HFFc6 (cell line): Measurements from ENCODE around the gene PRUNE2. TPM values are rescaled to one million over a fixed set of nuclear protein-coding genes. Genes with fewer than 3 reads are reported as not detected.

ENCODE experiments used
- DNase-seq: peaks from one replicate; pipeline ENCODE4 v3.0.0-alpha.2; 2018
- H3K27ac Mint-ChIP-seq: 2 replicates; pipeline ENCODE4 v1.8.0; 2020; ENCODE audit warnings: mild to moderate bottlenecking, mixed read lengths
- H3K27me3 Mint-ChIP-seq: 2 replicates; pipeline ENCODE4 v1.8.0; 2021; ENCODE audit warnings: mild to moderate bottlenecking, moderate library complexity, mixed read lengths; ENCODE audit not compliant: insufficient read depth
- H3K36me3 Mint-ChIP-seq: 2 replicates; pipeline ENCODE4 v1.8.0; 2021; ENCODE audit warnings: low read depth, mixed read lengths
- H3K4me1 Mint-ChIP-seq: 2 replicates; pipeline ENCODE4 v1.8.0; 2020; ENCODE audit warnings: low read depth, mixed read lengths
- H3K4me3 Mint-ChIP-seq: 2 replicates; pipeline ENCODE4 v1.8.0; 2020; ENCODE audit warnings: mild to moderate bottlenecking, moderate library complexity, mixed read lengths
- H3K9me3 Mint-ChIP-seq: 2 replicates; pipeline ENCODE4 v1.8.0; 2020; ENCODE audit warnings: mild to moderate bottlenecking, mixed read lengths
- total RNA-seq, 6 experiments: library from RNA; stranded (reverse); fragmentation: NEBNext Ultra II Directional; extraction: Animal tissue kit (Norgen Biotek cat#: 25700); gene quantifications; 2 replicates in 1 of 6; 3 replicates in 5 of 6; pipeline ENCODE4 v1.2.3, GENCODE V29; 2021
- TF ChIP-seq, protein P1 (sequence below): fragments of 200-600 bp; sonication (generic); IDR thresholded peaks from 2 replicates; pipeline ENCODE4 v1.5.0; 2021; ENCODE audit warnings: antibody characterized with exemption, mild to moderate bottlenecking

Gene PRUNE2
- total RNA-seq, 6 experiments from 2014 or later = 0.02 to 0.29 (median 0.16) TPM; not detected in 2

DNA sequence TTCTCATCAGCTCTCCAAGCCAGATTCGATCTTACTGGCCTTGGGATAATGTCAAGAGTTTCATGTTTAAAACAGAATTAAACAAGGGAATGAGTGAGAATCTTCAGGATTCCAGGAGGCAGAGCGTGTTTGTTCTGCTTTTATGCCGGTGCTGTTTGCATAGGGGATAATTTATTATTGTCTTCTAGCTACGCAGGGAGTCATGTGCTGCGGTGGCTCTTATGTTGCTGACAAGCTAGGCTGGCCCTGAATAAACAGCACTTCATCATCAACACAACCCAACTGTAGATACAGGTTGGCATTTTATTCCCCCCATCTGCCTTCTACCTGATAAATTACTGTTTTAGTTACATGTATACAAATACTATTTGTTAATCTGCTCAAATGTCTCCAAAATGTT, 188.7 kb downstream of the PRUNE2 start:
- H3K36me3 Mint-ChIP-seq = no peaks in the 10 kb centered on the region
- H3K4me1 Mint-ChIP-seq = peaks cover 5% of the 10 kb centered on the region; the same call in 1 of the 2 replicates
- H3K27me3 Mint-ChIP-seq = peaks cover 19% of the 10 kb centered on the region
- TF ChIP-seq, protein P1, sequence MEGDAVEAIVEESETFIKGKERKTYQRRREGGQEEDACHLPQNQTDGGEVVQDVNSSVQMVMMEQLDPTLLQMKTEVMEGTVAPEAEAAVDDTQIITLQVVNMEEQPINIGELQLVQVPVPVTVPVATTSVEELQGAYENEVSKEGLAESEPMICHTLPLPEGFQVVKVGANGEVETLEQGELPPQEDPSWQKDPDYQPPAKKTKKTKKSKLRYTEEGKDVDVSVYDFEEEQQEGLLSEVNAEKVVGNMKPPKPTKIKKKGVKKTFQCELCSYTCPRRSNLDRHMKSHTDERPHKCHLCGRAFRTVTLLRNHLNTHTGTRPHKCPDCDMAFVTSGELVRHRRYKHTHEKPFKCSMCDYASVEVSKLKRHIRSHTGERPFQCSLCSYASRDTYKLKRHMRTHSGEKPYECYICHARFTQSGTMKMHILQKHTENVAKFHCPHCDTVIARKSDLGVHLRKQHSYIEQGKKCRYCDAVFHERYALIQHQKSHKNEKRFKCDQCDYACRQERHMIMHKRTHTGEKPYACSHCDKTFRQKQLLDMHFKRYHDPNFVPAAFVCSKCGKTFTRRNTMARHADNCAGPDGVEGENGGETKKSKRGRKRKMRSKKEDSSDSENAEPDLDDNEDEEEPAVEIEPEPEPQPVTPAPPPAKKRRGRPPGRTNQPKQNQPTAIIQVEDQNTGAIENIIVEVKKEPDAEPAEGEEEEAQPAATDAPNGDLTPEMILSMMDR = no peak
- DNase-seq = no peak
- no peak overlapping the region for H3K4me3 Mint-ChIP-seq
- no peaks in the 10 kb centered on the region for H3K9me3 Mint-ChIP-seq
- H3K27ac Mint-ChIP-seq = no peak overlapping the region

GRCh38 chr9:76716085-76716672, 189.7 kb downstream of the PRUNE2 start:
- Mint-ChIP-seq H3K4me1 (peaks cover 5% of the 10 kb centered on the region; the same call in 1 of the 2 replicates), H3K27me3 (peaks cover 20% of the 10 kb centered on the region), H3K9me3 (no peaks in the 10 kb centered on the region), H3K36me3 (no peaks in the 10 kb centered on the region), H3K27ac (no peak overlapping the region), H3K4me3 (no peak overlapping the region)
- TF ChIP-seq, protein P1 = no peak
- DNase-seq = no peak

DNA sequence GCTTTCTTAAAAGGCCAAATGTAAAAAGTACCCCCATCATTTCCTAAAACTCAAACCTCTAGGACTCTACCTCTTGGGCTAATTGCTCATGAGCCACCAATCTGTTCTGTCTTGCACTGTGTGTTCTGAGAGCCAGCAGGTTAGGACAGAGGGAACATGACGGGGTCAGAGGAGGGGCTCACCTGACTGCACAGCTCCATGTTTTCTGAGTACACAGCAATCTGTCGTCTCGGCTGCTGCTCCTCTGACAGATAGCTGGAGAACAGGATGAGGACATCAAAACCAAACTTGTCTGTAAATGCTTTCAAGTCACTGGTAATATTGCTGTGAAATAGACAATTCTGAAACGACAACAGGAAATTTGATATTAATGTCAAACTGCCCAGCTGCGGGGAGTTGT, 192.5 kb downstream of the PRUNE2 start:
- peaks cover 34% of the 10 kb centered on the region for H3K27me3 Mint-ChIP-seq
- H3K36me3 Mint-ChIP-seq = no peaks in the 10 kb centered on the region
- H3K4me1 Mint-ChIP-seq = peaks cover 5% of the 10 kb centered on the region; the same call in 1 of the 2 replicates
- H3K27ac Mint-ChIP-seq = no peak overlapping the region
- H3K9me3 Mint-ChIP-seq = no peaks in the 10 kb centered on the region
- H3K4me3 Mint-ChIP-seq = no peak overlapping the region
- DNase-seq = no peak
- TF ChIP-seq, protein P1 = no peak

DNA sequence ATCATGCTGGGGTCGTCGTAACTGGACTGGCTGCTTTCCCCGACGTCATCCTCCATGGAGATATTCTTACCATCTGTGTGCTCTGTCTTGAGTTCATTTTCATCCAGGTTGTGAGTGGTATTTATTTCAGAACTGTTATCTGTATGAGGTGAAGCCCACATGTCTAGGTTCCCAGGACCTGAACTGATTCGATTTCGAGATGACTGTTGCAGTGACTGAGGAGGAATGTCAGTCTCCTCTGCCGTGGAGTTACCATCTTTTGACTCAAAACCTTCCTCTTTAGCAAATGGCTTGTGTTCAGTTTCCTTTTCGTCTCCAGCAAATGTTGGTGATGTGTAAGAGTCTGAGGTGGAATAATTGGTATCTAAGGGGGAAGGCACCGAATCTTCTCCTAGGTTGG, 196.9 kb downstream of the PRUNE2 start:
- DNase-seq = no peak
- Mint-ChIP-seq H3K9me3 (no peaks in the 10 kb centered on the region), H3K27me3 (peaks cover 59% of the 10 kb centered on the region), H3K36me3 (no peaks in the 10 kb centered on the region), H3K4me3 (no peak overlapping the region), H3K27ac (no peak overlapping the region), H3K4me1 (no peaks in the 10 kb centered on the region)
- TF ChIP-seq, protein P1 = no peak

DNA sequence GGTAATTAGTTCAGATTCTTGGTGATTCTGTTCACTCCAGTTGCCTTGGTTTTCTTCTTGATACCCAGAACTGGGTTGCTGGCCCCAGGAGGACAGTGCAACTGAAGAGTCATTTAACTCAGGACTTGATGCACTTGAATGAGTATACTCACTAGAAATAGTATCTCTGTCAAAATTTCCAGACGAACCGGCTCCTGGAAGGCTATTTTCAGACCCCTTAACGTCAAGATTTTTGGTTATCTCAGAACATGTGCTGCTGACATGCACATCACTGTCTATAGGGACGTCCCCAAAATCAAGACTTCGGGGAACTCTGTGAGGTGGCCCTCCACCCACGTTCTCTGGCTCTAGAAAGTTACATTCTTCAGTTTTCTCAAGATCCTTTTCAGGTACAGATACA, 198.4 kb downstream of the PRUNE2 start:
- TF ChIP-seq, protein P1 = no peak
- H3K4me1 Mint-ChIP-seq = no peaks in the 10 kb centered on the region
- no peaks in the 10 kb centered on the region for H3K36me3 Mint-ChIP-seq
- no peak overlapping the region for H3K4me3 Mint-ChIP-seq
- DNase-seq = no peak
- no peak overlapping the region for H3K27ac Mint-ChIP-seq
- no peaks in the 10 kb centered on the region for H3K9me3 Mint-ChIP-seq
- peaks cover 53% of the 10 kb centered on the region for H3K27me3 Mint-ChIP-seq
